Osteoblast (primary cell): ENCODE results near the gene RSL24D1. TPM values are rescaled to one million over a fixed set of nuclear protein-coding genes. Genes with fewer than 3 reads are reported as not detected.

Experiments used
- DNase-seq: peaks from one replicate; pipeline ENCODE4 v3.0.0; 2011; ENCODE audit warnings: low spot score, mixed read lengths; ENCODE audit not compliant: insufficient read length; ENCODE audit errors: missing footprints
- H2AFZ ChIP-seq: 2 replicates; pipeline ENCODE4 v1.6.0; 2011; ENCODE audit warnings: mild to moderate bottlenecking, low read length
- H3K27ac ChIP-seq: 2 replicates; pipeline ENCODE4 v1.5.1; 2011; ENCODE audit warnings: mild to moderate bottlenecking, low read depth, low read length, moderate library complexity
- H3K27me3 ChIP-seq: 2 replicates; pipeline ENCODE4 v1.6.0; 2012; ENCODE audit warnings: mild to moderate bottlenecking, control low read depth, inconsistent platforms, low read length, moderate library complexity; ENCODE audit not compliant: insufficient read depth
- H3K36me3 ChIP-seq: 2 replicates; pipeline ENCODE4 v1.5.1; 2011; ENCODE audit warnings: mild to moderate bottlenecking, low read length, control low read depth, moderate library complexity; ENCODE audit not compliant: insufficient read depth
- H3K4me1 ChIP-seq: 2 replicates; pipeline ENCODE4 v1.5.1; 2011; ENCODE audit warnings: mild to moderate bottlenecking, low read length, control low read depth, moderate library complexity; ENCODE audit not compliant: insufficient read depth
- H3K4me2 ChIP-seq: 2 replicates; pipeline ENCODE4 v1.6.0; 2011; ENCODE audit warnings: mild to moderate bottlenecking, low read length; ENCODE audit not compliant: insufficient read depth
- H3K4me3 ChIP-seq: fragments of 200-600 bp; sonication (generic); 3 replicates; pipeline ENCODE4 v1.5.1; 2012; ENCODE audit warnings: mild to moderate bottlenecking, low read length, inconsistent platforms; ENCODE audit not compliant: insufficient read depth
- H3K79me2 ChIP-seq: 2 replicates; pipeline ENCODE4 v1.6.0; 2012; ENCODE audit warnings: mild to moderate bottlenecking, low read length, control low read depth, inconsistent platforms; ENCODE audit not compliant: insufficient read depth
- H3K9me3 ChIP-seq: 2 replicates; pipeline ENCODE4 v1.5.1; 2011; ENCODE audit warnings: low read depth, low read length, control low read depth
- H4K20me1 ChIP-seq: 2 replicates; pipeline ENCODE4 v1.6.0; 2012; ENCODE audit warnings: mild to moderate bottlenecking, low read length, control low read depth; ENCODE audit not compliant: insufficient read depth
- total RNA-seq: library from RNA; depleted of rRNA; stranded (reverse); fragments of >200 nt; gene quantifications from 2 replicates; pipeline ENCODE4 v1.2.3, GENCODE V29; 2012
- TF ChIP-seq, protein P1 (sequence below): IDR thresholded peaks from 2 replicates; pipeline ENCODE4 v1.5.1; 2011; ENCODE audit warnings: mild to moderate bottlenecking, low read depth, low read length, moderate library complexity; ENCODE audit errors: extremely low read depth

The RSL24D1 gene
- total RNA-seq, 1 donor, result 118 TPM

DNA sequence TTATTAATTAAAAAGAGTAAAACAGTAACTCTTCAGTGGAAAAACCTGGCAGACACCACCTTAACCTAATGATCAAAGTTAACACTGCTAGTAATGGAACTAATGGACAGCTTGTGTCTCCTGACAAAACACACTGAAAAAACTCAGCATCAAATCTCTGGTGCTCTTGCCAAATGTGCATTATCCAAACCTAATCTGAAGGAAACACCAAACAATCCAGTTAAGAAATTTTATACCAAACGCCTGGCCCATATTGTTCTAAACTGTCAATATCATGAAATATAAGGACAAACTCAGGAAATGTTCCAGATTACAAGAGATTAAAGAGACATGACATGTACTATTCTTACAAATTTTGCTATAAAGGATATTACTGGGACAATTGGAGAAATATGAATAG, 10.4 kb downstream of the RSL24D1 start:
- Histone ChIP-seq H3K4me3 (no peak overlapping the region), H3K36me3 (peaks cover 37% of the 10 kb centered on the region), H3K27me3 (no peaks in the 10 kb centered on the region), H3K27ac (no peak overlapping the region), H3K4me1 (no peaks in the 10 kb centered on the region), H4K20me1 (peaks cover 13% of the 10 kb centered on the region), H2AFZ (no peak overlapping the region), H3K4me2 (no peak overlapping the region), H3K9me3 (no peaks in the 10 kb centered on the region), H3K79me2 (peaks cover 52% of the 10 kb centered on the region)
- DNase-seq, result no peak
- TF ChIP-seq, protein P1, sequence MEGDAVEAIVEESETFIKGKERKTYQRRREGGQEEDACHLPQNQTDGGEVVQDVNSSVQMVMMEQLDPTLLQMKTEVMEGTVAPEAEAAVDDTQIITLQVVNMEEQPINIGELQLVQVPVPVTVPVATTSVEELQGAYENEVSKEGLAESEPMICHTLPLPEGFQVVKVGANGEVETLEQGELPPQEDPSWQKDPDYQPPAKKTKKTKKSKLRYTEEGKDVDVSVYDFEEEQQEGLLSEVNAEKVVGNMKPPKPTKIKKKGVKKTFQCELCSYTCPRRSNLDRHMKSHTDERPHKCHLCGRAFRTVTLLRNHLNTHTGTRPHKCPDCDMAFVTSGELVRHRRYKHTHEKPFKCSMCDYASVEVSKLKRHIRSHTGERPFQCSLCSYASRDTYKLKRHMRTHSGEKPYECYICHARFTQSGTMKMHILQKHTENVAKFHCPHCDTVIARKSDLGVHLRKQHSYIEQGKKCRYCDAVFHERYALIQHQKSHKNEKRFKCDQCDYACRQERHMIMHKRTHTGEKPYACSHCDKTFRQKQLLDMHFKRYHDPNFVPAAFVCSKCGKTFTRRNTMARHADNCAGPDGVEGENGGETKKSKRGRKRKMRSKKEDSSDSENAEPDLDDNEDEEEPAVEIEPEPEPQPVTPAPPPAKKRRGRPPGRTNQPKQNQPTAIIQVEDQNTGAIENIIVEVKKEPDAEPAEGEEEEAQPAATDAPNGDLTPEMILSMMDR, result no peak

DNA sequence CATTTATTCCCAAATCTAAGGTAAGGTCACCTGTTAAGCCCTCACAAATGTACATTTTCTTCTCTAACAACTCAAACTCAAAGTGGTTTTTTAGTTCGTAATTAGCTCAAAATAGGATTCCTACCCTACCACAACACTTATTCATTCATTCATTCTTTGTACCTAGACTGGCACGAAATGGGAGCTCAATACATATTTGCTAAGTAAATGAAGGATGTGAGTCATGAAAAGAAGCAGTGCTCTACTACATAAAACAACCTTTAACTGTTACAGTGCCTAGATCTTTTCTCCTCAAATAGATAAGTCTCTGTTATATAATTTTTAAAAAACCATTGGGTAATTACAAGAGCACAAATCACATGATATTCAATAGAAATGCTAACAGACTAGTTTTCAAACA, 13.1 kb downstream of the RSL24D1 start:
- Histone ChIP-seq H2AFZ (no peak overlapping the region), H4K20me1 (peaks cover 12% of the 10 kb centered on the region), H3K9me3 (no peaks in the 10 kb centered on the region), H3K27ac (peak overlapping the region; percentile 23), H3K36me3 (peaks cover 31% of the 10 kb centered on the region), H3K4me1 (no peaks in the 10 kb centered on the region), H3K79me2 (peaks cover 30% of the 10 kb centered on the region), H3K4me3 (no peak overlapping the region), H3K27me3 (no peaks in the 10 kb centered on the region), H3K4me2 (no peak overlapping the region)
- DNase-seq, result no peak
- TF ChIP-seq, protein P1, result no peak

DNA sequence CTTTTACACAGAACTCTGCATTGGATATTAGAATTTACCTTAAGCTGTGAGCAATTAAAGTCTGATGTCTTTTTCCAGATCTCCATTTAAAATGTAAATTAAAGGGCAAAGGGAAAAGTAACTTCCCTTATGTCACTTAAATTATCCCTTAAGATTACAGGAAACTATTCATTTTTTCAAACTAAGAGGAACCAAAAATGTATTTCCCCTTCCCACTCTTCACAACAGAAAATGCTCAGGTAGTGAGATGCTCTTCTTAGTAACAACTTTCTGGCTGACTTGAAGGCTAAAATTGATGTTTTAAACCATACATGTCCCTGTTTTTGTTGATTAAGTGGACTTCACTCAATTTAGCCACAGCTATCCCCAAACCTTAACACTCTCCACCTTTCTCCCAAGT, 17.6 kb downstream of the RSL24D1 start:
- no peaks in the 10 kb centered on the region for H3K4me1 ChIP-seq
- H3K9me3 ChIP-seq, result no peaks in the 10 kb centered on the region
- H3K27me3 ChIP-seq, result no peaks in the 10 kb centered on the region
- H3K36me3 ChIP-seq, result peaks cover 30% of the 10 kb centered on the region
- TF ChIP-seq, protein P1, result no peak
- no peak for DNase-seq
- no peak overlapping the region for H3K27ac ChIP-seq
- no peak overlapping the region for H2AFZ ChIP-seq
- H3K79me2 ChIP-seq, result peaks cover 2% of the 10 kb centered on the region
- no peak overlapping the region for H3K4me3 ChIP-seq
- peaks cover 6% of the 10 kb centered on the region for H4K20me1 ChIP-seq
- no peak overlapping the region for H3K4me2 ChIP-seq

DNA sequence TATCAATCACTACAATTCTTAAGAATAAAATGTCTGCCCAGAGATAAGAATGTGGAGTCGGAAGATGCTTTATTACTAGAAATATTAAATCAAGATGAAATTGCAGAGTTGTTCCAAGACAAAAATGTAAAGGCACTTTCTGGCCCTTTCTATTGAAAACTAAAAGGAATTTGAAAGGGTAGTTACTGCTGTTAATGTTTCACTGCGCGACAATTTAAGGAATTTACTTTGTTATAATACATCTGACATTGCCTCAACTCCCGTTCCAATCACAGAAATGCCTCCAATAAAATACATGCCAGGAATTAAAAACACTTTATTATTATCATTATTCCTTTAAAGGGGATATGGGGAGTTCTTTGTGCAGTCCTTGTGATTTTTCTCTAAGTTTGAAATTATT, 26.4 kb downstream of the RSL24D1 start:
- Histone ChIP-seq H4K20me1 (no peaks in the 10 kb centered on the region), H3K36me3 (no peaks in the 10 kb centered on the region), H3K79me2 (no peaks in the 10 kb centered on the region)

More for the DNA sequence above, 26.4 kb downstream of the RSL24D1 start:
- no peak for DNase-seq
- Histone ChIP-seq H3K4me1 (no peaks in the 10 kb centered on the region), H3K27me3 (no peaks in the 10 kb centered on the region), H3K27ac (no peak overlapping the region), H2AFZ (no peak overlapping the region), H3K4me2 (no peak overlapping the region), H3K9me3 (no peaks in the 10 kb centered on the region), H3K4me3 (no peak overlapping the region)
- TF ChIP-seq, protein P1, result no peak
